K562 (cell line): ENCODE measurements around the gene MVK. TPM values are rescaled to one million over a fixed set of nuclear protein-coding genes. Genes with fewer than 3 reads are reported as not detected.

ENCODE experiments used
- ATAC-seq: fragments of 200-7000 bp; cut with Tn5 transposase; 3 replicates; pipeline ENCODE4 v1.9.1; 2020; ENCODE audit warnings: moderate library complexity
- BruUV-seq: library from RNA; stranded (reverse); fragments of 400-500 nt; replicated peaks from 2 replicates; lab custom pipeline; 2021; lab: Mats Ljungman, UMichigan
- CTCF ChIA-PET: fragments of 300-600 bp; formaldehyde crosslinking; extraction: SDS; loops from one replicate; lab custom pipeline; 2021; ENCODE audit warnings: low intra/inter-chr PET ratio; lab: Yijun Ruan, JAX
- POLR2A ChIA-PET: fragments of 300-600, 350-650 bp; sonication (Branson Sonifier 250); formaldehyde crosslinking; extraction: SDS; loops from one replicate; lab custom pipeline; 2021; ENCODE audit warnings: antibody characterized with exemption, inconsistent platforms; lab: Yijun Ruan, JAX
- DNase-seq, 4 experiments: peaks; one replicate each; pipeline versions ENCODE4 v3.0.0 to v3.0.0-alpha.2; 2011 to 2018; ENCODE audit warnings: low spot score in 3 of 4, mixed read lengths in 3 of 4; ENCODE audit errors: extremely low read depth in 1 of 4
- FAIRE-seq: peaks from 2 replicates; lab custom pipeline; 2011; peaks lifted over from hg19 to GRCh38; lab: Jason Lieb, UNC
- H2AFZ ChIP-seq: 2 replicates; pipeline ENCODE4 v1.6.0; 2011; ENCODE audit warnings: low read depth, low read length, control low read depth, inconsistent platforms
- H3K27ac ChIP-seq: fragments of 200-600 bp; 3 replicates; pipeline ENCODE4 v1.8.0; 2011; ENCODE audit warnings: low read depth, mild to moderate bottlenecking, control low read depth, inconsistent platforms, low read length, moderate library complexity, mixed read lengths; ENCODE audit errors: extremely low read depth
- H3K27me3 ChIP-seq, 2 experiments: fragments of 300-600 bp in 1 of 2; 2 replicates in 1 of 2; 3 replicates in 1 of 2; pipeline versions ENCODE4 v1.6.0 to v1.8.0; 2011; ENCODE audit warnings: inconsistent platforms in 2 of 2, low read length in 2 of 2, mild to moderate bottlenecking in 1 of 2, mixed read lengths in 1 of 2, moderate library complexity in 1 of 2; ENCODE audit not compliant: control insufficient read depth in 2 of 2, insufficient read depth in 2 of 2
- H3K36me3 ChIP-seq: fragments of 300-600 bp; 3 replicates; pipeline ENCODE4 v1.8.0; 2011; ENCODE audit warnings: mild to moderate bottlenecking, low read length, inconsistent platforms; ENCODE audit not compliant: control insufficient read depth, insufficient read depth
- H3K4me1 ChIP-seq, 2 experiments: fragments of 200-600 bp in 1 of 2; replicated peaks in 1 of 2; 2 replicates in 1 of 2; 3 replicates in 1 of 2; pipeline versions ENCODE4 v1.5.1 to v1.8.0; 2011; ENCODE audit warnings: inconsistent platforms in 2 of 2, low read length in 2 of 2, mild to moderate bottlenecking in 1 of 2, mixed read lengths in 1 of 2, moderate library complexity in 1 of 2; ENCODE audit not compliant: control insufficient read depth in 2 of 2, insufficient read depth in 2 of 2
- H3K4me2 ChIP-seq: 2 replicates; pipeline ENCODE4 v1.6.1; 2011; ENCODE audit warnings: low read length, control low read depth, inconsistent platforms, mixed read lengths; ENCODE audit not compliant: insufficient read depth
- H3K4me3 ChIP-seq: fragments of 200-600 bp; sonication (generic), shearing (Covaris generic); 2 replicates; pipeline ENCODE4 v1.5.1; 2016; ENCODE audit warnings: control low read depth, inconsistent platforms
- H3K79me2 ChIP-seq: fragments of 200-600 bp; 3 replicates; pipeline ENCODE4 v1.8.0; 2011; ENCODE audit warnings: low read length, inconsistent platforms; ENCODE audit not compliant: control insufficient read depth, insufficient read depth
- H3K9ac ChIP-seq, 2 experiments: 2 replicates each; pipeline versions ENCODE4 v1.6.0 to v1.6.1; 2011; ENCODE audit warnings: low read depth in 2 of 2, low read length in 2 of 2, control low read depth in 1 of 2, inconsistent platforms in 1 of 2, mild to moderate bottlenecking in 1 of 2, mixed read lengths in 1 of 2; ENCODE audit not compliant: insufficient read depth in 1 of 2
- H3K9me1 ChIP-seq: one replicate; pipeline ENCODE4 v1.6.0; 2011; ENCODE audit warnings: inconsistent platforms, mild to moderate bottlenecking, low read length, moderate library complexity; ENCODE audit not compliant: control insufficient read depth, insufficient read depth
- H3K9me3 ChIP-seq: replicated peaks from 2 replicates; pipeline ENCODE4 v1.5.1; 2011; ENCODE audit warnings: low read depth, low read length, inconsistent platforms; ENCODE audit not compliant: control insufficient read depth, insufficient read depth
- H4K20me1 ChIP-seq: replicated peaks from 2 replicates; pipeline ENCODE4 v1.6.1; 2011; ENCODE audit warnings: low read length, inconsistent platforms, mixed read lengths; ENCODE audit not compliant: control insufficient read depth, insufficient read depth
- BHLHE40 ChIP-seq: IDR thresholded peaks from 2 replicates; pipeline ENCODE4 v1.6.1; 2011; ENCODE audit warnings: low read length, improper control_type of control experiment
- GABPB1 ChIP-seq: sonication (generic); formaldehyde crosslinking; IDR thresholded peaks from 2 replicates; pipeline ENCODE4 v1.8.0; 2022; ENCODE audit warnings: mild to moderate bottlenecking, missing genetic modification reagents
- NFIX ChIP-seq: fragments of 250-450 bp; sonication (Bioruptor Pico); IDR thresholded peaks from 2 replicates; pipeline ENCODE4 v1.4.0; 2020; ENCODE audit warnings: low read depth, mild to moderate bottlenecking, moderate library complexity
- ZNF197 ChIP-seq: fragments of 200-800 bp; sonication (Bioruptor generic); IDR thresholded peaks from 2 replicates; pipeline ENCODE4 v1.6.1; 2016; ENCODE audit warnings: low read depth, missing genetic modification characterization, missing compliant biosample characterization
- WGBS: fragments of 100-300 bp; shearing (Covaris generic); methylation state at CpG from one replicate; pipeline ENCODE4 v1.1.6; 2016; ENCODE audit warnings: low coverage, mixed read lengths; ENCODE audit not compliant: insufficient coverage; ENCODE audit errors: missing lambda C conversion rate; 5-methylcytosine and 5-hydroxymethylcytosine counted together
- in situ Hi-C: fragments of 300-500 bp; cut with MboI; formaldehyde crosslinking; loops from 4 replicates; pipeline ENCODE4 v1.15.0; 2018; ENCODE audit warnings: inconsistent platforms, mixed read lengths
- intact Hi-C: fragments of 100-400 bp; cut with micrococcal nuclease; formaldehyde crosslinking; loops from 2 replicates; pipeline ENCODE4 v1.14.2; 2022
- polyA plus RNA-seq, 8 experiments: library from polyadenylated mRNA; depleted of rRNA in 4 of 8; stranded (reverse) in 5 of 8; unstranded in 3 of 8; fragments of >200 nt; fragmentation: Nextera tagmentation in 2 of 8; fragmentation: Illumina TruSeq in 1 of 8; extraction: Ambion mirVana in 2 of 8; extraction: Trizol in 1 of 8; gene quantifications; 2 replicates each; pipeline versions ENCODE4 v1.2.1 to v1.2.3, GENCODE V29; 2011 to 2014; ENCODE audit warnings: inconsistent platforms in 1 of 8, missing spikeins in 1 of 8
- total RNA-seq, 7 experiments: library from RNA; depleted of rRNA in 6 of 7; stranded (reverse); fragments of >200 nt in 6 of 7; fragmentation: Illumina TruSeq in 2 of 7; extraction: Trizol in 2 of 7; gene quantifications; 2 replicates each; pipeline versions ENCODE4 v1.2.1 to v1.2.3, GENCODE V29; 2011 to 2021; ENCODE audit warnings: low replicate concordance in 1 of 7
- TF ChIP-seq, protein P1 (sequence below): IDR thresholded peaks from 3 replicates; pipeline ENCODE4 v1.6.1; 2011; ENCODE audit warnings: borderline replicate concordance, mild to moderate bottlenecking; ENCODE audit not compliant: insufficient read length, insufficient read depth
- TF ChIP-seq, protein P2 (sequence below), 2 experiments: IDR thresholded peaks; 2 replicates each; pipeline ENCODE4 v1.6.1; 2012; ENCODE audit warnings: improper control_type of control experiment in 2 of 2, low read depth in 2 of 2, low read length in 2 of 2, borderline replicate concordance in 1 of 2
- TF ChIP-seq, protein P3 (sequence below): fragments of 450-650 bp; IDR thresholded peaks from 2 replicates; pipeline ENCODE4 v1.6.1; 2017; ENCODE audit warnings: antibody characterized with exemption, mild to moderate bottlenecking
- TF ChIP-seq, protein P4 (sequence below): fragments of 150-350 bp; conservative IDR thresholded peaks from 2 replicates; pipeline ENCODE4 v1.6.1; 2014; ENCODE audit warnings: low read length
- TF ChIP-seq, protein P5 (sequence below): fragments of 450-650 bp; formaldehyde crosslinking; IDR thresholded peaks from 2 replicates; pipeline ENCODE4 v1.4.0; 2020; ENCODE audit warnings: mild to moderate bottlenecking, mixed read lengths

Gene MVK
- total and polyA plus RNA-seq, 9 of the 15 experiments (the other 6 are each of a cell fraction or from before 2014, with no cell fraction given) = 0.41 to 33.6 (median 18.8) TPM

DNA sequence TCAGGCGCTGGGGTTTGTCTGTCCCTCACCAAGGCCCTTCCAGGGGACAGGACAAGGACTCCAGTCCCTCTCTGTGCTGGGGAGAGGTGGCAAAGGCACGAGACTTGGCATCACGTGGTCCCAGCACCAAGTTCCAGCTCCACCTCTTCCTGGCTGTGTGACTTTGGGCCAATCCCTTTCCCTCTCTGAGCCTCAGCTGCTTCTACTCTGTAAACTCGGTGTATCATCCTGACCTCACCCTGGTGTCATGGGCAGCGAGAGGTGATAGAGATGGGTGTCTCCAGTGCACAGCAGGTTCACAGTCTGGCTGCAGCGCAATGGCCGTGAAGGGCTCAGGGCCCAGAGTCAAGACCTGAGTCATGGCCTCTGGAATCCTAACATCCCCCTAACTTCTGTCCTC is 54.0 kb downstream of the MVK start:
- WGBS = 1% methylated on average over 7 of the region's 7 CpGs
- H3K4me2 ChIP-seq = no peak overlapping the region
- H3K9ac ChIP-seq = no peak overlapping the region
- POLR2A ChIA-PET = interaction anchor here (0.7 kb wide), 1 partner anchor 39 kb away, joined by 3 read pairs; no protein-coding TSS in a partner anchor
- H4K20me1 ChIP-seq = peaks cover 10% of the 10 kb centered on the region; the same call in 1 of the 2 replicates
- DNase-seq (no peak), FAIRE-seq (no peak), ATAC-seq (no peak; the same call in 1 of the 3 replicates)
- no TSS peak for BruUV-seq
- no peak overlapping the region for H3K27ac ChIP-seq
- H3K79me2 ChIP-seq = no peaks in the 10 kb centered on the region
- H3K9me3 ChIP-seq = no peaks in the 10 kb centered on the region
- intact Hi-C loops (no loop called here), in situ Hi-C loops (no loop called here)
- no peak overlapping the region for H3K4me3 ChIP-seq
- no peaks in the 10 kb centered on the region for H3K9me1 ChIP-seq
- H3K27me3 ChIP-seq = peaks cover 0 to 24% of the 10 kb centered on the region in 2 experiments; a peak in 3 of 5 replicates
- no peak overlapping the region for H2AFZ ChIP-seq
- H3K36me3 ChIP-seq = no peaks in the 10 kb centered on the region
- CTCF ChIA-PET = no interaction called here
- no peaks in the 10 kb centered on the region for H3K4me1 ChIP-seq
- TF ChIP-seq GABPB1 (CRISPR knock-in tag) = no peak
- peak; percentile 40; the same call in 1 of the 2 replicates for TF ChIP-seq BHLHE40
- TF ChIP-seq, protein P1, sequence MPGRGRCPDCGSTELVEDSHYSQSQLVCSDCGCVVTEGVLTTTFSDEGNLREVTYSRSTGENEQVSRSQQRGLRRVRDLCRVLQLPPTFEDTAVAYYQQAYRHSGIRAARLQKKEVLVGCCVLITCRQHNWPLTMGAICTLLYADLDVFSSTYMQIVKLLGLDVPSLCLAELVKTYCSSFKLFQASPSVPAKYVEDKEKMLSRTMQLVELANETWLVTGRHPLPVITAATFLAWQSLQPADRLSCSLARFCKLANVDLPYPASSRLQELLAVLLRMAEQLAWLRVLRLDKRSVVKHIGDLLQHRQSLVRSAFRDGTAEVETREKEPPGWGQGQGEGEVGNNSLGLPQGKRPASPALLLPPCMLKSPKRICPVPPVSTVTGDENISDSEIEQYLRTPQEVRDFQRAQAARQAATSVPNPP = no peak
- TF ChIP-seq, protein P2, sequence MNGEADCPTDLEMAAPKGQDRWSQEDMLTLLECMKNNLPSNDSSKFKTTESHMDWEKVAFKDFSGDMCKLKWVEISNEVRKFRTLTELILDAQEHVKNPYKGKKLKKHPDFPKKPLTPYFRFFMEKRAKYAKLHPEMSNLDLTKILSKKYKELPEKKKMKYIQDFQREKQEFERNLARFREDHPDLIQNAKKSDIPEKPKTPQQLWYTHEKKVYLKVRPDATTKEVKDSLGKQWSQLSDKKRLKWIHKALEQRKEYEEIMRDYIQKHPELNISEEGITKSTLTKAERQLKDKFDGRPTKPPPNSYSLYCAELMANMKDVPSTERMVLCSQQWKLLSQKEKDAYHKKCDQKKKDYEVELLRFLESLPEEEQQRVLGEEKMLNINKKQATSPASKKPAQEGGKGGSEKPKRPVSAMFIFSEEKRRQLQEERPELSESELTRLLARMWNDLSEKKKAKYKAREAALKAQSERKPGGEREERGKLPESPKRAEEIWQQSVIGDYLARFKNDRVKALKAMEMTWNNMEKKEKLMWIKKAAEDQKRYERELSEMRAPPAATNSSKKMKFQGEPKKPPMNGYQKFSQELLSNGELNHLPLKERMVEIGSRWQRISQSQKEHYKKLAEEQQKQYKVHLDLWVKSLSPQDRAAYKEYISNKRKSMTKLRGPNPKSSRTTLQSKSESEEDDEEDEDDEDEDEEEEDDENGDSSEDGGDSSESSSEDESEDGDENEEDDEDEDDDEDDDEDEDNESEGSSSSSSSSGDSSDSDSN (IDR thresholded peaks at IDR 0.05; ENCODE audit: borderline replicate concordance in 1 of 2, low read depth in 2 of 2, low read length in 2 of 2) = no peak
- no peak for TF ChIP-seq NFIX (CRISPR knock-in tag)
- TF ChIP-seq, protein P3, sequence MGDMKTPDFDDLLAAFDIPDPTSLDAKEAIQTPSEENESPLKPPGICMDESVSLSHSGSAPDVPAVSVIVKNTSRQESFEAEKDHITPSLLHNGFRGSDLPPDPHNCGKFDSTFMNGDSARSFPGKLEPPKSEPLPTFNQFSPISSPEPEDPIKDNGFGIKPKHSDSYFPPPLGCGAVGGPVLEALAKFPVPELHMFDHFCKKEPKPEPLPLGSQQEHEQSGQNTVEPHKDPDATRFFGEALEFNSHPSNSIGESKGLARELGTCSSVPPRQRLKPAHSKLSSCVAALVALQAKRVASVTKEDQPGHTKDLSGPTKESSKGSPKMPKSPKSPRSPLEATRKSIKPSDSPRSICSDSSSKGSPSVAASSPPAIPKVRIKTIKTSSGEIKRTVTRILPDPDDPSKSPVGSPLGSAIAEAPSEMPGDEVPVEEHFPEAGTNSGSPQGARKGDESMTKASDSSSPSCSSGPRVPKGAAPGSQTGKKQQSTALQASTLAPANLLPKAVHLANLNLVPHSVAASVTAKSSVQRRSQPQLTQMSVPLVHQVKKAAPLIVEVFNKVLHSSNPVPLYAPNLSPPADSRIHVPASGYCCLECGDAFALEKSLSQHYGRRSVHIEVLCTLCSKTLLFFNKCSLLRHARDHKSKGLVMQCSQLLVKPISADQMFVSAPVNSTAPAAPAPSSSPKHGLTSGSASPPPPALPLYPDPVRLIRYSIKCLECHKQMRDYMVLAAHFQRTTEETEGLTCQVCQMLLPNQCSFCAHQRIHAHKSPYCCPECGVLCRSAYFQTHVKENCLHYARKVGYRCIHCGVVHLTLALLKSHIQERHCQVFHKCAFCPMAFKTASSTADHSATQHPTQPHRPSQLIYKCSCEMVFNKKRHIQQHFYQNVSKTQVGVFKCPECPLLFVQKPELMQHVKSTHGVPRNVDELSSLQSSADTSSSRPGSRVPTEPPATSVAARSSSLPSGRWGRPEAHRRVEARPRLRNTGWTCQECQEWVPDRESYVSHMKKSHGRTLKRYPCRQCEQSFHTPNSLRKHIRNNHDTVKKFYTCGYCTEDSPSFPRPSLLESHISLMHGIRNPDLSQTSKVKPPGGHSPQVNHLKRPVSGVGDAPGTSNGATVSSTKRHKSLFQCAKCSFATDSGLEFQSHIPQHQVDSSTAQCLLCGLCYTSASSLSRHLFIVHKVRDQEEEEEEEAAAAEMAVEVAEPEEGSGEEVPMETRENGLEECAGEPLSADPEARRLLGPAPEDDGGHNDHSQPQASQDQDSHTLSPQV = no peak
- TF ChIP-seq ZNF197 (CRISPR knock-in tag) = no peak
- TF ChIP-seq, protein P4, sequence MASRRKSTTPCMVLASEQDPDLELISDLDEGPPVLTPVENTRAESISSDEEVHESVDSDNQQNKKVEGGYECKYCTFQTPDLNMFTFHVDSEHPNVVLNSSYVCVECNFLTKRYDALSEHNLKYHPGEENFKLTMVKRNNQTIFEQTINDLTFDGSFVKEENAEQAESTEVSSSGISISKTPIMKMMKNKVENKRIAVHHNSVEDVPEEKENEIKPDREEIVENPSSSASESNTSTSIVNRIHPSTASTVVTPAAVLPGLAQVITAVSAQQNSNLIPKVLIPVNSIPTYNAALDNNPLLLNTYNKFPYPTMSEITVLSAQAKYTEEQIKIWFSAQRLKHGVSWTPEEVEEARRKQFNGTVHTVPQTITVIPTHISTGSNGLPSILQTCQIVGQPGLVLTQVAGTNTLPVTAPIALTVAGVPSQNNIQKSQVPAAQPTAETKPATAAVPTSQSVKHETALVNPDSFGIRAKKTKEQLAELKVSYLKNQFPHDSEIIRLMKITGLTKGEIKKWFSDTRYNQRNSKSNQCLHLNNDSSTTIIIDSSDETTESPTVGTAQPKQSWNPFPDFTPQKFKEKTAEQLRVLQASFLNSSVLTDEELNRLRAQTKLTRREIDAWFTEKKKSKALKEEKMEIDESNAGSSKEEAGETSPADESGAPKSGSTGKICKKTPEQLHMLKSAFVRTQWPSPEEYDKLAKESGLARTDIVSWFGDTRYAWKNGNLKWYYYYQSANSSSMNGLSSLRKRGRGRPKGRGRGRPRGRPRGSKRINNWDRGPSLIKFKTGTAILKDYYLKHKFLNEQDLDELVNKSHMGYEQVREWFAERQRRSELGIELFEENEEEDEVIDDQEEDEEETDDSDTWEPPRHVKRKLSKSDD = no peak
- TF ChIP-seq, protein P5, sequence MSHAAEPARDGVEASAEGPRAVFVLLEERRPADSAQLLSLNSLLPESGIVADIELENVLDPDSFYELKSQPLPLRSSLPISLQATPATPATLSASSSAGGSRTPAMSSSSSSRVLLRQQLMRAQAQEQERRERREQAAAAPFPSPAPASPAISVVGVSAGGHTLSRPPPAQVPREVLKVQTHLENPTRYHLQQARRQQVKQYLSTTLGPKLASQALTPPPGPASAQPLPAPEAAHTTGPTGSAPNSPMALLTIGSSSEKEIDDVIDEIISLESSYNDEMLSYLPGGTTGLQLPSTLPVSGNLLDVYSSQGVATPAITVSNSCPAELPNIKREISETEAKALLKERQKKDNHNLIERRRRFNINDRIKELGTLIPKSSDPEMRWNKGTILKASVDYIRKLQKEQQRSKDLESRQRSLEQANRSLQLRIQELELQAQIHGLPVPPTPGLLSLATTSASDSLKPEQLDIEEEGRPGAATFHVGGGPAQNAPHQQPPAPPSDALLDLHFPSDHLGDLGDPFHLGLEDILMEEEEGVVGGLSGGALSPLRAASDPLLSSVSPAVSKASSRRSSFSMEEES (CRISPR knock-in tag) = 0 out of 2 replicates have a peak, but pooled peaks have one; percentile 12
